HG02759 (cell line): ENCODE data around the gene ADGRG2.

Experiments
- ATAC-seq: cut with Tn5 transposase; IDR thresholded peaks from one replicate; pipeline ENCODE4 v1.9.1; 2021; ENCODE audit warnings: mild to moderate bottlenecking, moderate library complexity; ENCODE audit not compliant: unreplicated experiment

The ADGRG2 gene

GRCh38 chrX:18956303-18957032 is 165.8 kb downstream of the ADGRG2 start:
- ATAC-seq, result no peak

GRCh38 chrX:18955676-18956075 is 166.6 kb downstream of the ADGRG2 start:
- no peak for ATAC-seq

GRCh38 chrX:18951032-18951431 is 171.2 kb downstream of the ADGRG2 start:
- no peak for ATAC-seq

GRCh38 chrX:18949944-18950301 is 172.3 kb downstream of the ADGRG2 start:
- no peak for ATAC-seq

GRCh38 chrX:18949291-18949943 is 172.9 kb downstream of the ADGRG2 start:
- ATAC-seq, result no peak

- ATAC-seq, result no peak
Measured at GRCh38 chrX:18946611-18947010, 175.7 kb downstream of the ADGRG2 start.

- ATAC-seq, result no peak
Measured at GRCh38 chrX:18946157-18946556, 176.1 kb downstream of the ADGRG2 start.

- ATAC-seq, result no peak
Measured at GRCh38 chrX:18945483-18945882, 176.8 kb downstream of the ADGRG2 start.

- no peak for ATAC-seq
Measured at GRCh38 chrX:18944482-18944881, 177.8 kb downstream of the ADGRG2 start.

GRCh38 chrX:18941896-18942295 is 180.4 kb downstream of the ADGRG2 start:
- ATAC-seq, result no peak
